K562 (cell line): ENCODE results near the gene TGFBR1. TPM values are rescaled to one million over a fixed set of nuclear protein-coding genes. Genes with fewer than 3 reads are reported as not detected.

ENCODE experiments used
- ERF ChIP-seq: fragments of 450-650 bp; formaldehyde crosslinking; IDR thresholded peaks from 2 replicates; pipeline ENCODE4 v1.4.0; 2020; ENCODE audit warnings: mild to moderate bottlenecking, mixed read lengths
- NCOR1 ChIP-seq: fragments of 450-650 bp; IDR thresholded peaks from 2 replicates; pipeline ENCODE4 v1.6.1; 2016; ENCODE audit warnings: mild to moderate bottlenecking, moderate library complexity
- RHOXF2B ChIP-seq: fragments of 250-450 bp; sonication (Bioruptor Pico); conservative IDR thresholded peaks from 2 replicates; pipeline ENCODE4 v1.5.1; 2021
- polyA plus RNA-seq, 8 experiments: library from polyadenylated mRNA; depleted of rRNA in 4 of 8; stranded (reverse) in 5 of 8; unstranded in 3 of 8; fragments of >200 nt; fragmentation: Nextera tagmentation in 2 of 8; fragmentation: Illumina TruSeq in 1 of 8; extraction: Ambion mirVana in 2 of 8; extraction: Trizol in 1 of 8; gene quantifications; 2 replicates each; pipeline versions ENCODE4 v1.2.1 to v1.2.3, GENCODE V29; 2011 to 2014; ENCODE audit warnings: inconsistent platforms in 1 of 8, missing spikeins in 1 of 8
- total RNA-seq, 7 experiments: library from RNA; depleted of rRNA in 6 of 7; stranded (reverse); fragments of >200 nt in 6 of 7; fragmentation: Illumina TruSeq in 2 of 7; extraction: Trizol in 2 of 7; gene quantifications; 2 replicates each; pipeline versions ENCODE4 v1.2.1 to v1.2.3, GENCODE V29; 2011 to 2021; ENCODE audit warnings: low replicate concordance in 1 of 7
- TF ChIP-seq, protein P1 (sequence below): fragments of 450-650 bp; IDR thresholded peaks from 2 replicates; pipeline ENCODE4 v1.6.1; 2018; ENCODE audit not compliant: partially characterized antibody
- TF ChIP-seq, protein P2 (sequence below): fragments of 250-450 bp; sonication (Bioruptor Pico); IDR thresholded peaks from 2 replicates; pipeline ENCODE4 v1.4.0; 2020
- TF ChIP-seq, protein P3 (sequence below): sonication (generic); formaldehyde crosslinking; IDR thresholded peaks from 2 replicates; pipeline ENCODE4 v1.8.0; 2022; ENCODE audit warnings: missing genetic modification reagents, mild to moderate bottlenecking, moderate library complexity, borderline replicate concordance
- TF ChIP-seq, protein P4 (sequence below), 2 experiments: fragments of 450-650 bp; IDR thresholded peaks; 2 replicates each; pipeline ENCODE4 v1.6.1; 2018; ENCODE audit warnings: mild to moderate bottlenecking in 2 of 2, low read depth in 1 of 2; ENCODE audit not compliant: partially characterized antibody in 2 of 2
- TF ChIP-seq, protein P5 (sequence below): fragments of 450-650 bp; formaldehyde crosslinking; IDR thresholded peaks from 2 replicates; pipeline ENCODE4 v1.4.0; 2020; ENCODE audit warnings: mild to moderate bottlenecking

Gene TGFBR1
- total and polyA plus RNA-seq, 9 of the 15 experiments (the other 6 are each of a cell fraction or from before 2014, with no cell fraction given): 15.5 to 62.4 (median 42.7) TPM

DNA sequence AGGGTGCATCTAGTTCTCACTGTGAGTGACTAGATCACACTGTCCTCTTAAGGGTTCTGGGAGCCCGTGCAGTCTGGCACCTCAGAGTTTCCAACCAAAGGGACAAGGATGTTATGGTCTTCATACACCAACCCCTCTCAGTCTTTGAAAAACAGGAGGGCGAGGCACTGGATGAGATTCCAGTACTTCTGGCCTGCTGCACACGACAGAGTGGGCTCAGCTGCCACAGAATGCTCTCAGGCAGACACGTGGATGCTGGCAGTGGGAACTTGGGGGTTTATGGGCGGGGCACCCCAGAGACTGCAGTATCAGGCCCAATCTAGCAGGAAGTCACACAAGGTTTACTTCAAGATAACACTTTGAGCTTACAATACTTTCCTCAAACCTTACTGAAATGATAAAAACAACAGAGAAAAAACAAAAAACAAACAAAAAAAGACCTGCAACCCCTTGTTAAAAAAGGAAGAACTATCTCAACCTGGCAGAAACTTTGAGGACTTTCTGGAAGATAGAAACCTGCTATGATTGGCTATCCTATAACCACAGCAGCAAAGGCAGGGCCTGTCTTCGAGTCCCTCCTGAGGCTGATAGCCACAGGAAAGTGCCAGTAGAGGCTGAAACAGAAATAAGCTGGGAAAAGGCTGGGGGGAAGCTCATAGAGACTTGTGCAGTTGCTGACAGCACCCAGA lies 28.3 kb upstream of the TGFBR1 start (continued):
- TF ChIP-seq, protein P1, sequence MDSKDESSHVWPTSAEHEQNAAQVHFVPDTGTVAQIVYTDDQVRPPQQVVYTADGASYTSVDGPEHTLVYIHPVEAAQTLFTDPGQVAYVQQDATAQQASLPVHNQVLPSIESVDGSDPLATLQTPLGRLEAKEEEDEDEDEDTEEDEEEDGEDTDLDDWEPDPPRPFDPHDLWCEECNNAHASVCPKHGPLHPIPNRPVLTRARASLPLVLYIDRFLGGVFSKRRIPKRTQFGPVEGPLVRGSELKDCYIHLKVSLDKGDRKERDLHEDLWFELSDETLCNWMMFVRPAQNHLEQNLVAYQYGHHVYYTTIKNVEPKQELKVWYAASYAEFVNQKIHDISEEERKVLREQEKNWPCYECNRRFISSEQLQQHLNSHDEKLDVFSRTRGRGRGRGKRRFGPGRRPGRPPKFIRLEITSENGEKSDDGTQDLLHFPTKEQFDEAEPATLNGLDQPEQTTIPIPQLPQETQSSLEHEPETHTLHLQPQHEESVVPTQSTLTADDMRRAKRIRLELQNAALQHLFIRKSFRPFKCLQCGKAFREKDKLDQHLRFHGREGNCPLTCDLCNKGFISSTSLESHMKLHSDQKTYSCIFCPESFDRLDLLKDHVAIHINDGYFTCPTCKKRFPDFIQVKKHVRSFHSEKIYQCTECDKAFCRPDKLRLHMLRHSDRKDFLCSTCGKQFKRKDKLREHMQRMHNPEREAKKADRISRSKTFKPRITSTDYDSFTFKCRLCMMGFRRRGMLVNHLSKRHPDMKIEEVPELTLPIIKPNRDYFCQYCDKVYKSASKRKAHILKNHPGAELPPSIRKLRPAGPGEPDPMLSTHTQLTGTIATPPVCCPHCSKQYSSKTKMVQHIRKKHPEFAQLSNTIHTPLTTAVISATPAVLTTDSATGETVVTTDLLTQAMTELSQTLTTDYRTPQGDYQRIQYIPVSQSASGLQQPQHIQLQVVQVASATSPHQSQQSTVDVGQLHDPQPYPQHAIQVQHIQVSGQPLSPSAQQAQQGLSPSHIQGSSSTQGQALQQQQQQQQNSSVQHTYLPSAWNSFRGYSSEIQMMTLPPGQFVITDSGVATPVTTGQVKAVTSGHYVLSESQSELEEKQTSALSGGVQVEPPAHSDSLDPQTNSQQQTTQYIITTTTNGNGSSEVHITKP: peak; percentile 73
- TF ChIP-seq, protein P2, sequence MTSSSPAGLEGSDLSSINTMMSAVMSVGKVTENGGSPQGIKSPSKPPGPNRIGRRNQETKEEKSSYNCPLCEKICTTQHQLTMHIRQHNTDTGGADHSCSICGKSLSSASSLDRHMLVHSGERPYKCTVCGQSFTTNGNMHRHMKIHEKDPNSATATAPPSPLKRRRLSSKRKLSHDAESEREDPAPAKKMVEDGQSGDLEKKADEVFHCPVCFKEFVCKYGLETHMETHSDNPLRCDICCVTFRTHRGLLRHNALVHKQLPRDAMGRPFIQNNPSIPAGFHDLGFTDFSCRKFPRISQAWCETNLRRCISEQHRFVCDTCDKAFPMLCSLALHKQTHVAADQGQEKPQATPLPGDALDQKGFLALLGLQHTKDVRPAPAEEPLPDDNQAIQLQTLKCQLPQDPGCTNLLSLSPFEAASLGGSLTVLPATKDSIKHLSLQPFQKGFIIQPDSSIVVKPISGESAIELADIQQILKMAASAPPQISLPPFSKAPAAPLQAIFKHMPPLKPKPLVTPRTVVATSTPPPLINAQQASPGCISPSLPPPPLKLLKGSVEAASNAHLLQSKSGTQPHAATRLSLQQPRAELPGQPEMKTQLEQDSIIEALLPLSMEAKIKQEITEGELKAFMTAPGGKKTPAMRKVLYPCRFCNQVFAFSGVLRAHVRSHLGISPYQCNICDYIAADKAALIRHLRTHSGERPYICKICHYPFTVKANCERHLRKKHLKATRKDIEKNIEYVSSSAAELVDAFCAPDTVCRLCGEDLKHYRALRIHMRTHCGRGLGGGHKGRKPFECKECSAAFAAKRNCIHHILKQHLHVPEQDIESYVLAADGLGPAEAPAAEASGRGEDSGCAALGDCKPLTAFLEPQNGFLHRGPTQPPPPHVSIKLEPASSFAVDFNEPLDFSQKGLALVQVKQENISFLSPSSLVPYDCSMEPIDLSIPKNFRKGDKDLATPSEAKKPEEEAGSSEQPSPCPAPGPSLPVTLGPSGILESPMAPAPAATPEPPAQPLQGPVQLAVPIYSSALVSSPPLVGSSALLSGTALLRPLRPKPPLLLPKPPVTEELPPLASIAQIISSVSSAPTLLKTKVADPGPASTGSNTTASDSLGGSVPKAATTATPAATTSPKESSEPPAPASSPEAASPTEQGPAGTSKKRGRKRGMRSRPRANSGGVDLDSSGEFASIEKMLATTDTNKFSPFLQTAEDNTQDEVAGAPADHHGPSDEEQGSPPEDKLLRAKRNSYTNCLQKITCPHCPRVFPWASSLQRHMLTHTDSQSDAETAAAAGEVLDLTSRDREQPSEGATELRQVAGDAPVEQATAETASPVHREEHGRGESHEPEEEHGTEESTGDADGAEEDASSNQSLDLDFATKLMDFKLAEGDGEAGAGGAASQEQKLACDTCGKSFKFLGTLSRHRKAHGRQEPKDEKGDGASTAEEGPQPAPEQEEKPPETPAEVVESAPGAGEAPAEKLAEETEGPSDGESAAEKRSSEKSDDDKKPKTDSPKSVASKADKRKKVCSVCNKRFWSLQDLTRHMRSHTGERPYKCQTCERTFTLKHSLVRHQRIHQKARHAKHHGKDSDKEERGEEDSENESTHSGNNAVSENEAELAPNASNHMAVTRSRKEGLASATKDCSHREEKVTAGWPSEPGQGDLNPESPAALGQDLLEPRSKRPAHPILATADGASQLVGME (CRISPR knock-in tag): 0 out of 2 replicates have a peak, but pooled peaks have one; percentile 24
- TF ChIP-seq, protein P3, sequence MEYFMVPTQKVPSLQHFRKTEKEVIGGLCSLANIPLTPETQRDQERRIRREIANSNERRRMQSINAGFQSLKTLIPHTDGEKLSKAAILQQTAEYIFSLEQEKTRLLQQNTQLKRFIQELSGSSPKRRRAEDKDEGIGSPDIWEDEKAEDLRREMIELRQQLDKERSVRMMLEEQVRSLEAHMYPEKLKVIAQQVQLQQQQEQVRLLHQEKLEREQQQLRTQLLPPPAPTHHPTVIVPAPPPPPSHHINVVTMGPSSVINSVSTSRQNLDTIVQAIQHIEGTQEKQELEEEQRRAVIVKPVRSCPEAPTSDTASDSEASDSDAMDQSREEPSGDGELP (CRISPR knock-in tag): peak; percentile 28; the same call in 1 of the 2 replicates
- TF ChIP-seq, protein P4, sequence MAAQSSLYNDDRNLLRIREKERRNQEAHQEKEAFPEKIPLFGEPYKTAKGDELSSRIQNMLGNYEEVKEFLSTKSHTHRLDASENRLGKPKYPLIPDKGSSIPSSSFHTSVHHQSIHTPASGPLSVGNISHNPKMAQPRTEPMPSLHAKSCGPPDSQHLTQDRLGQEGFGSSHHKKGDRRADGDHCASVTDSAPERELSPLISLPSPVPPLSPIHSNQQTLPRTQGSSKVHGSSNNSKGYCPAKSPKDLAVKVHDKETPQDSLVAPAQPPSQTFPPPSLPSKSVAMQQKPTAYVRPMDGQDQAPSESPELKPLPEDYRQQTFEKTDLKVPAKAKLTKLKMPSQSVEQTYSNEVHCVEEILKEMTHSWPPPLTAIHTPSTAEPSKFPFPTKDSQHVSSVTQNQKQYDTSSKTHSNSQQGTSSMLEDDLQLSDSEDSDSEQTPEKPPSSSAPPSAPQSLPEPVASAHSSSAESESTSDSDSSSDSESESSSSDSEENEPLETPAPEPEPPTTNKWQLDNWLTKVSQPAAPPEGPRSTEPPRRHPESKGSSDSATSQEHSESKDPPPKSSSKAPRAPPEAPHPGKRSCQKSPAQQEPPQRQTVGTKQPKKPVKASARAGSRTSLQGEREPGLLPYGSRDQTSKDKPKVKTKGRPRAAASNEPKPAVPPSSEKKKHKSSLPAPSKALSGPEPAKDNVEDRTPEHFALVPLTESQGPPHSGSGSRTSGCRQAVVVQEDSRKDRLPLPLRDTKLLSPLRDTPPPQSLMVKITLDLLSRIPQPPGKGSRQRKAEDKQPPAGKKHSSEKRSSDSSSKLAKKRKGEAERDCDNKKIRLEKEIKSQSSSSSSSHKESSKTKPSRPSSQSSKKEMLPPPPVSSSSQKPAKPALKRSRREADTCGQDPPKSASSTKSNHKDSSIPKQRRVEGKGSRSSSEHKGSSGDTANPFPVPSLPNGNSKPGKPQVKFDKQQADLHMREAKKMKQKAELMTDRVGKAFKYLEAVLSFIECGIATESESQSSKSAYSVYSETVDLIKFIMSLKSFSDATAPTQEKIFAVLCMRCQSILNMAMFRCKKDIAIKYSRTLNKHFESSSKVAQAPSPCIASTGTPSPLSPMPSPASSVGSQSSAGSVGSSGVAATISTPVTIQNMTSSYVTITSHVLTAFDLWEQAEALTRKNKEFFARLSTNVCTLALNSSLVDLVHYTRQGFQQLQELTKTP (IDR thresholded peaks at IDR 0.05; ENCODE audit: low read depth in 1 of 2, partially characterized antibody in 2 of 2): peak in 1 of 2 experiments; percentile 37
- TF ChIP-seq, protein P5, sequence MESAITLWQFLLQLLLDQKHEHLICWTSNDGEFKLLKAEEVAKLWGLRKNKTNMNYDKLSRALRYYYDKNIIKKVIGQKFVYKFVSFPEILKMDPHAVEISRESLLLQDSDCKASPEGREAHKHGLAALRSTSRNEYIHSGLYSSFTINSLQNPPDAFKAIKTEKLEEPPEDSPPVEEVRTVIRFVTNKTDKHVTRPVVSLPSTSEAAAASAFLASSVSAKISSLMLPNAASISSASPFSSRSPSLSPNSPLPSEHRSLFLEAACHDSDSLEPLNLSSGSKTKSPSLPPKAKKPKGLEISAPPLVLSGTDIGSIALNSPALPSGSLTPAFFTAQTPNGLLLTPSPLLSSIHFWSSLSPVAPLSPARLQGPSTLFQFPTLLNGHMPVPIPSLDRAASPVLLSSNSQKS (CRISPR knock-in tag): 0 out of 2 replicates have a peak, but pooled peaks have one; percentile 31
- 0 out of 2 replicates have a peak, but pooled peaks have one; percentile 9 for TF ChIP-seq ERF (CRISPR knock-in tag)
- peak; percentile 75 for TF ChIP-seq NCOR1
- no peak for TF ChIP-seq RHOXF2B
